Measurements from ENCODE around the gene PLIN3.

Gene PLIN3

DNA sequence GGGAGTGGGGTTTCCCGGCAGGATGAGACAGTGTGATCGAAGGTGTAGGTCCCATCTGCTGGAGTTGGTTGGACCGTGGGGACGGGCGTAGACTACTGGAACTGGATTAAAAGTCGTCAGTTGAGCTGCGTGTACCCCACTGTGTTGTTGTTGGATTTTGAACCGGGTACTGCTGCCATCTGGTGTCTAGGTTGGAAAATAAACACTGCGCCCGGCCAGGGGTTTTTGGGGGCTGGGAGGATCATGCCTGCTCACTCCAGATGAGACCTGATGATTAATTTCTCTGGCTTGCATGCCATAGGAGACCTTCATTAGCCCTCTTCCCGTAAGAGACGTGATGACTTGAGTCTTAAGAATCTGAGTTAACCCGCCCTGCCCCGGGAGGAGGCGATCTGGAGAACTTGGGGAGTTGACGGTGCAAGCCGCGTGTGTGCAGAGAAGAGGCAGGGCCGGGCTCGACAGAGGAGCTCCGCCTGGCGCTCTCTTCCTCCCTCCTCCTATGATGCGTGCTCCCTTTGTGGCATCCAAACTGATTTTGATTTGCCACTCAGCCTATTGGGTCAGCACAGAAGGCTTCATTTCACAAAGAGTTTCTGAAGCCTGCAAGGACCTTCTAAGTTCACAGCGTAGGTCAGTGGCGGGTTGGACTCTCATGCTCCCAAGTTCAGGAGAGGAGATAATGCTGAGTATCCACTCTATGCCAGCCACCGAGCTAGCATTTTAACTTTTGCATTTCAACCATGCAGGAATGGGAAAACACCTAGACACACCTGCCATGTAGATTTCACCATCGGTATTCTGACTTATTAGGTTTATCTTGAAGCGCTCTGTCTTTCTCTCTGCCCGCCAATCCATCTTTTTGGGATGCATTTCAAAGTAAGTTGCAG, 44.6 kb upstream of the PLIN3 start:
- Histone ChIP-seq H3K4me1 (peaks cover 0 to 35% (median 31%) of the 10 kb centered on the region in 4 donors), H3K27ac (peak overlapping the region; percentile 59 to 64), H3K36me3 (no peaks in the 10 kb centered on the region), H3K27me3 (peaks cover 0 to 20% of the 10 kb centered on the region in 2 donors), H3K9me3 (no peaks in the 10 kb centered on the region), H3K4me3 (peak overlapping the region; percentile 18 to 60)
- intact Hi-C loops (cut with DNase I; ENCODE audit: low total_unique reads) = loop anchor here (2.0 to 5.0 kb wide), 2 partner anchors 41 to 100 kb away; no protein-coding TSS in a partner anchor
- DNase-seq = peak; percentile 69 to 84
- TF ChIP-seq, protein P1, sequence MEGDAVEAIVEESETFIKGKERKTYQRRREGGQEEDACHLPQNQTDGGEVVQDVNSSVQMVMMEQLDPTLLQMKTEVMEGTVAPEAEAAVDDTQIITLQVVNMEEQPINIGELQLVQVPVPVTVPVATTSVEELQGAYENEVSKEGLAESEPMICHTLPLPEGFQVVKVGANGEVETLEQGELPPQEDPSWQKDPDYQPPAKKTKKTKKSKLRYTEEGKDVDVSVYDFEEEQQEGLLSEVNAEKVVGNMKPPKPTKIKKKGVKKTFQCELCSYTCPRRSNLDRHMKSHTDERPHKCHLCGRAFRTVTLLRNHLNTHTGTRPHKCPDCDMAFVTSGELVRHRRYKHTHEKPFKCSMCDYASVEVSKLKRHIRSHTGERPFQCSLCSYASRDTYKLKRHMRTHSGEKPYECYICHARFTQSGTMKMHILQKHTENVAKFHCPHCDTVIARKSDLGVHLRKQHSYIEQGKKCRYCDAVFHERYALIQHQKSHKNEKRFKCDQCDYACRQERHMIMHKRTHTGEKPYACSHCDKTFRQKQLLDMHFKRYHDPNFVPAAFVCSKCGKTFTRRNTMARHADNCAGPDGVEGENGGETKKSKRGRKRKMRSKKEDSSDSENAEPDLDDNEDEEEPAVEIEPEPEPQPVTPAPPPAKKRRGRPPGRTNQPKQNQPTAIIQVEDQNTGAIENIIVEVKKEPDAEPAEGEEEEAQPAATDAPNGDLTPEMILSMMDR (IDR thresholded peaks at IDR 0.05) = peak; percentile 62 to 76

DNA sequence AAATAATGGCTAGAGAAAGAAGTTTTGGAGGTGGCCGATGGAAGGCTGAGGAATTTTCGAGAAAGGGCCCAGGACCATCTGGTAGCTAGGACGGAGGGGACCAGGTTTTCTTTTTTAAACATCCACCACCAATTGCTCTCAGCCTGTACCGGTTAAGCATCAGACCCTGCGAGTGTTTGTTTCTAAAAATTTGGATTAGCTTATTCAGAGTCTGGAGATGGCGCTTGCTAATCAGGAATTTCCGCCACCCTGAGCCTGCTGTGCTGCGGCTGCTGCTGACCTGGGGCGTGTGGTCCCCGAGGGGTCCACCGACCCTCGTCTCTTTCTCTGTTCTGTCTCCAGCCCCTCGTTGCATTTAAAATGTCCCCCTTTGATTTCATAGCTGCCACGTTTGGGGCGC, 43.8 kb upstream of the PLIN3 start:
- peak overlapping the region; percentile 59 to 64 for H3K27ac ChIP-seq

DNA sequence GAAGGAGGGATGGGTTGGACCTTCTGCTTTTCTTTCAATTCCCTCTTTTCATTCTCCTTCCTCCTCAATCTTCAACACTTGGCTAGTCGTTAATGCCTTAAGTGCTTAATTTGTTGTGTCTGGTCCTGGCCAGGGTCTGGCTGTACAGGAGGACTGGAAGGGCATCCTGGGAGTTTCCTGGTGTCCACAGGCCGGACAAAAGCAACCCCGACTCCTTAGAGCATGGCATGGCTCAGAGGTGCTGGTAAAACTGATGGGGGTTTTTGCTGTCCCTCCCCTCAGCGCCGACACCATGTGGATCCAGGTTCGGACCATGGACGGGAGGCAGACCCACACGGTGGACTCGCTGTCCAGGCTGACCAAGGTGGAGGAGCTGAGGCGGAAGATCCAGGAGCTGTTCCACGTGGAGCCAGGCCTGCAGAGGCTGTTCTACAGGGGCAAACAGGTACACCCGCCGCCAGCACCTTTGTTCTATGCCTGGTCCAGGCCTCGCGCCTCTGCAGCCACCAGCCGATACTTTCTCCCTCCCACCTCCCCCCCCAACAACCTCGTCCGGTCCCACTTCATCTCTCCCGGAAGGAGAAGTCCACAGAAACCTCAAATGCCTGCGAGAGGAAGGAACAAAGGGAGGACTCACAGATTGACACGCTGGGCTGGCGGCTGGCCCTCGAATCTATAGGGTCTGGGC, 43.3 kb upstream of the PLIN3 start:
- Histone ChIP-seq H3K27ac (peak overlapping the region in 1 of 2 donors; percentile 64), H3K4me1 (peaks cover 0 to 35% (median 31%) of the 10 kb centered on the region in 4 donors), H3K27me3 (peaks cover 0 to 20% of the 10 kb centered on the region in 2 donors), H3K4me3 (peak overlapping the region; percentile 59 to 60), H3K36me3 (no peaks in the 10 kb centered on the region), H3K9me3 (no peaks in the 10 kb centered on the region)
- intact Hi-C loops (cut with DNase I; ENCODE audit: low total_unique reads) = loop anchor here (2.0 to 5.0 kb wide), 2 partner anchors 40 to 98 kb away; no protein-coding TSS in a partner anchor
- no peak for DNase-seq
- TF ChIP-seq, protein P1 (IDR thresholded peaks at IDR 0.05) = no peak

More for the DNA sequence above, 43.8 kb upstream of the PLIN3 start:
- TF ChIP-seq, protein P1 (IDR thresholded peaks at IDR 0.05) = no peak
- intact Hi-C loops (cut with DNase I; ENCODE audit: low total_unique reads) = loop anchor here (2.0 to 5.0 kb wide), 2 partner anchors 41 to 99 kb away; no protein-coding TSS in a partner anchor
- no peak for DNase-seq
- Histone ChIP-seq H3K4me1 (peaks cover 0 to 35% (median 31%) of the 10 kb centered on the region in 4 donors), H3K4me3 (peak overlapping the region; percentile 18 to 60), H3K36me3 (no peaks in the 10 kb centered on the region), H3K9me3 (no peaks in the 10 kb centered on the region), H3K27me3 (peaks cover 0 to 20% of the 10 kb centered on the region in 2 donors)

DNA sequence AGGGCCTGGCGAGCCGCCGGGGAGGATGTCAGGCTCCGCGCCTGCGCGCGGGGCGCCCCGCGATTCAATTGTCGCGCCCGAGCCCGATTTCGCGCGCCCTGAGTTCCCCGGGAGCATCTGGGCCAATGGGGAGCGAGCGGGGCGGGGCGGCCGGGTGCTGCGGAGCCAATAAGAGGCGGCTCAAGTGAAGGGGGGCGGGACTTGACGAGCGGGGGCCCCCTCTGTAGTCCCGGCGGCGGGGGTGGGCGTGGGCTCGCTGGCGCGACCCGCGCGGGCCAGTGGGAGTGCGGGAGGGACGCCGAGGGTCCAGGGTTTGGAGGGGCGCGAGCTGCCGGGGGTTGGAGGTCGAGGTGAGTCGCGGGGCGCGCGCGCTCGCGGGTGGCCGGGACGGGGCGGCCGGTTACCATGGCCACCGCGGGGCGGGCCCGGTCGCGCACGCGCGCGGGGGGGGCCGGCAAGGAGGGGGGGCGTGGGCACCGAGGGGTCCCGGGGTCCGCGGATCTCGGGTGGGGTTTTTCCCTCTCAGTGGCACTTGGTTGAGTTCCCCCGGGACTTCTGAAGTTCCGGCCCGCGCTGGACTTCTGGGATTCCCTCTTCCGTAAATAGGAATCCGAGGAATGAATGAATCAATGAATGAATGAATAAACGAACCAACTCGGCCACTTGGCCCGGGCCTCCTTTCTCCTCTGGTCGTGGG, 42.6 kb upstream of the PLIN3 start:
- peak overlapping the region; percentile 59 to 60 for H3K4me3 ChIP-seq
- peaks cover 0 to 20% of the 10 kb centered on the region in 2 donors for H3K27me3 ChIP-seq
- no peaks in the 10 kb centered on the region for H3K9me3 ChIP-seq
- intact Hi-C loops (cut with DNase I; ENCODE audit: low total_unique reads) = loop anchor here (2.0 to 5.0 kb wide), 2 partner anchors 39 to 98 kb away; no protein-coding TSS in a partner anchor
- H3K36me3 ChIP-seq = no peaks in the 10 kb centered on the region
- TF ChIP-seq, protein P1 (IDR thresholded peaks at IDR 0.05) = no peak
- no peak overlapping the region for H3K27ac ChIP-seq
- DNase-seq = peak; percentile 92
- H3K4me1 ChIP-seq = peaks cover 0 to 30% (median 28%) of the 10 kb centered on the region in 4 donors

All from tibial artery (tissue), 4 donors.